Endodermal cell (in vitro differentiated cells): ENCODE results near the gene NOVA2. TPM values are rescaled to one million over a fixed set of nuclear protein-coding genes. Genes with fewer than 3 reads are reported as not detected.

Experiments used
- DNase-seq: peaks from one replicate; pipeline ENCODE4 v3.0.0-alpha.2; 2017
- H3K27ac ChIP-seq: 2 replicates; pipeline ENCODE4 v1.5.1; 2013; ENCODE audit warnings: mild to moderate bottlenecking, low read depth, low read length, moderate library complexity
- H3K27me3 ChIP-seq: 2 replicates; pipeline ENCODE4 v1.6.1; 2013; ENCODE audit warnings: mild to moderate bottlenecking, low read length, moderate library complexity; ENCODE audit not compliant: insufficient read depth, control insufficient read depth, poor library complexity, severe bottlenecking
- H3K36me3 ChIP-seq: 2 replicates; pipeline ENCODE4 v1.7.0; 2013; ENCODE audit warnings: mild to moderate bottlenecking, low read length, moderate library complexity; ENCODE audit not compliant: control insufficient read depth, insufficient read depth
- H3K4me1 ChIP-seq: one replicate; pipeline ENCODE4 v1.7.0; 2013; ENCODE audit warnings: low read length; ENCODE audit not compliant: control insufficient read depth, insufficient read depth
- H3K4me3 ChIP-seq: 2 replicates; pipeline ENCODE4 v1.5.1; 2013; ENCODE audit warnings: mild to moderate bottlenecking, low read length, moderate library complexity
- H3K9ac ChIP-seq: 2 replicates; pipeline ENCODE4 v1.6.1; 2013; ENCODE audit warnings: mild to moderate bottlenecking, low read length, moderate library complexity; ENCODE audit not compliant: poor library complexity, severe bottlenecking; ENCODE audit errors: extremely low read depth
- H3K9me3 ChIP-seq: 2 replicates; pipeline ENCODE4 v1.6.1; 2013; ENCODE audit warnings: mild to moderate bottlenecking, low read length, moderate library complexity; ENCODE audit not compliant: control insufficient read depth
- H3K27ac Mint-ChIP-seq: 2 replicates; pipeline ENCODE4 v1.8.0; 2020; ENCODE audit warnings: mixed read lengths
- H3K27me3 Mint-ChIP-seq: 2 replicates; pipeline ENCODE4 v1.8.0; 2021; ENCODE audit warnings: mild to moderate bottlenecking, mixed read lengths; ENCODE audit not compliant: insufficient read depth
- H3K36me3 Mint-ChIP-seq: 2 replicates; pipeline ENCODE4 v1.8.0; 2020; ENCODE audit warnings: low read depth, mixed read lengths
- H3K4me1 Mint-ChIP-seq: 2 replicates; pipeline ENCODE4 v1.8.0; 2020; ENCODE audit warnings: mixed read lengths
- H3K4me3 Mint-ChIP-seq: 2 replicates; pipeline ENCODE4 v1.8.0; 2020; ENCODE audit warnings: mild to moderate bottlenecking, moderate library complexity, mixed read lengths
- H3K9me3 Mint-ChIP-seq: 2 replicates; pipeline ENCODE4 v1.8.0; 2020; ENCODE audit warnings: mild to moderate bottlenecking, mixed read lengths
- WGBS, 2 experiments: methylation state at CpG; one replicate each; pipeline versions ENCODE4 v1.1.5 to v1.1.7; 2013; ENCODE audit warnings: missing lambda C conversion rate in 2 of 2, mixed read lengths in 1 of 2; ENCODE audit not compliant: insufficient coverage in 1 of 2, insufficient read length in 1 of 2; 5-methylcytosine and 5-hydroxymethylcytosine counted together
- total RNA-seq, 2 donors: library from RNA; stranded (reverse); fragmentation: NEBNext Ultra II Directional in 1 of 2; extraction: Animal tissue kit (Norgen Biotek cat#: 25700) in 1 of 2; gene quantifications; 2 replicates in 1 of 2; 3 replicates in 1 of 2; pipeline ENCODE4 v1.2.1, GENCODE V29; 2021
- TF ChIP-seq, protein P1 (sequence below): fragments of 200-600 bp; sonication (generic); conservative IDR thresholded peaks from 2 replicates; pipeline ENCODE4 v1.5.0; 2021; ENCODE audit warnings: antibody characterized with exemption, mild to moderate bottlenecking

Gene NOVA2
- total RNA-seq, 2 donors from 2014 or later, result 0.64 to 0.91 TPM

GRCh38 chr19:45935267-45935666 lies 38.4 kb downstream of the NOVA2 start:
- no peak overlapping the region for H3K4me3 Mint-ChIP-seq

DNA sequence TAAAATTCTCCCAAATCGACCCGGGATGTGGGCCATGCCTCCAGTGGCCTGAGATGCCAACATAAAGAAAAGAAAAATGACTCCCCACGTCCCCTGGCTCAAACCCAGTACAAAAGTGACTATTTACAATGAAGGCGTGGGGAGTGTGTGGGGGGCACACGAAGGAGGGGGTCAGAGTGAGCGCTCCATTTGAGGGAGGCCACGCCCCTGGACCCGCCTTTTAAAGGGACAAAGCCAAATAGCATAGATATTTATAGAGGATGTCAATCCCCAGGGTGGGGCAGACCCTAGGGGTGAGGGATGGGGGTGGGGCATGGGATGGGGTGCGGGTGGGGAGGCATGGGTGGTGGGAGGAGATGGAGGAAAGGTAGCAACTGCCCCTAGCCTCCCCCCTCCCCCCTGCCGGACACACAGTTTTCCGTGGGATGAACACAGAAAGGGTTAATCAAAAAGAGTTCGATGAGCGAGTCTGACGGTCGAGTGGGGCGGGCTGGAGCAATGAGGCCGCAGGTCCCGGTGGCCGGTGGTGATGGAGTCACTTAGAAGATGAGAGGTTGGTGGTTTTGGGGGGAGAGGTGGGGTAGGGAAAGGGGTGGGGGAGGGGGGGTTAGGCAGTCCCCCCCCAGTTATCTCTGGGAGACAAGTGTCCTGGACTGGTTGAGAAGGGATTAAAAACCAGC lies 39.0 kb downstream of the NOVA2 start:
- Mint-ChIP-seq H3K27me3 (peaks cover 79% of the 10 kb centered on the region), H3K36me3 (no peaks in the 10 kb centered on the region), H3K27ac (no peak overlapping the region), H3K4me1 (no peaks in the 10 kb centered on the region), H3K4me3 (no peak overlapping the region), H3K9me3 (no peaks in the 10 kb centered on the region)
- Histone ChIP-seq H3K27ac (no peak overlapping the region), H3K27me3 (peaks cover 10% of the 10 kb centered on the region), H3K36me3 (no peaks in the 10 kb centered on the region), H3K4me1 (no peaks in the 10 kb centered on the region), H3K4me3 (no peak overlapping the region), H3K9me3 (no peaks in the 10 kb centered on the region), H3K9ac (no peak overlapping the region)
- DNase-seq, result no peak
- WGBS, 2 experiments, result 75 to 77% methylated on average over 9 to 18 of the region's 19 CpGs
- TF ChIP-seq, protein P1, sequence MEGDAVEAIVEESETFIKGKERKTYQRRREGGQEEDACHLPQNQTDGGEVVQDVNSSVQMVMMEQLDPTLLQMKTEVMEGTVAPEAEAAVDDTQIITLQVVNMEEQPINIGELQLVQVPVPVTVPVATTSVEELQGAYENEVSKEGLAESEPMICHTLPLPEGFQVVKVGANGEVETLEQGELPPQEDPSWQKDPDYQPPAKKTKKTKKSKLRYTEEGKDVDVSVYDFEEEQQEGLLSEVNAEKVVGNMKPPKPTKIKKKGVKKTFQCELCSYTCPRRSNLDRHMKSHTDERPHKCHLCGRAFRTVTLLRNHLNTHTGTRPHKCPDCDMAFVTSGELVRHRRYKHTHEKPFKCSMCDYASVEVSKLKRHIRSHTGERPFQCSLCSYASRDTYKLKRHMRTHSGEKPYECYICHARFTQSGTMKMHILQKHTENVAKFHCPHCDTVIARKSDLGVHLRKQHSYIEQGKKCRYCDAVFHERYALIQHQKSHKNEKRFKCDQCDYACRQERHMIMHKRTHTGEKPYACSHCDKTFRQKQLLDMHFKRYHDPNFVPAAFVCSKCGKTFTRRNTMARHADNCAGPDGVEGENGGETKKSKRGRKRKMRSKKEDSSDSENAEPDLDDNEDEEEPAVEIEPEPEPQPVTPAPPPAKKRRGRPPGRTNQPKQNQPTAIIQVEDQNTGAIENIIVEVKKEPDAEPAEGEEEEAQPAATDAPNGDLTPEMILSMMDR, result no peak

More at GRCh38 chr19:45935267-45935666, 38.4 kb downstream of the NOVA2 start:
- no peak for DNase-seq
- TF ChIP-seq, protein P1, result no peak
- Histone ChIP-seq H3K27me3 (peaks cover 10% of the 10 kb centered on the region), H3K36me3 (no peaks in the 10 kb centered on the region), H3K9ac (no peak overlapping the region), H3K9me3 (no peaks in the 10 kb centered on the region), H3K4me3 (no peak overlapping the region), H3K4me1 (no peaks in the 10 kb centered on the region), H3K27ac (no peak overlapping the region)
- WGBS, 2 experiments, result 87 to 88% methylated on average over 16 to 19 of the region's 19 CpGs
- Mint-ChIP-seq H3K9me3 (no peaks in the 10 kb centered on the region), H3K36me3 (no peaks in the 10 kb centered on the region), H3K27me3 (peaks cover 75% of the 10 kb centered on the region), H3K27ac (no peak overlapping the region), H3K4me1 (no peaks in the 10 kb centered on the region)

- DNase-seq, result no peak
- H3K27me3 ChIP-seq, result peaks cover 18% of the 10 kb centered on the region
- Mint-ChIP-seq H3K9me3 (no peaks in the 10 kb centered on the region), H3K27me3 (peaks cover 84% of the 10 kb centered on the region), H3K36me3 (no peaks in the 10 kb centered on the region), H3K27ac (no peak overlapping the region), H3K4me1 (no peaks in the 10 kb centered on the region), H3K4me3 (no peak overlapping the region)
- no peaks in the 10 kb centered on the region for H3K4me1 ChIP-seq
- H3K27ac ChIP-seq, result no peak overlapping the region
- no peaks in the 10 kb centered on the region for H3K9me3 ChIP-seq
- TF ChIP-seq, protein P1, result no peak
- H3K36me3 ChIP-seq, result no peaks in the 10 kb centered on the region
- no peak overlapping the region for H3K9ac ChIP-seq
- no peak overlapping the region for H3K4me3 ChIP-seq
- 73 to 80% methylated on average over 3 to 9 of the region's 9 CpGs for WGBS, 2 experiments
Observed at GRCh38 chr19:45933759-45934158, 39.9 kb downstream of the NOVA2 start.
